ENCODE measurements around the gene SPINT3. TPM values are rescaled to one million over a fixed set of nuclear protein-coding genes. Genes with fewer than 3 reads are reported as not detected.
A peak's percentile ranks its signal among the peaks of the same experiment; 100 is the strongest.
"Not testable (repeated sequence)": the region's sequence is repeated elsewhere in the genome, so short reads cannot be mapped to it uniquely, and the experiment has no call there.

The SPINT3 gene
- total and polyA plus RNA-seq, 3 experiments from 2014 or later: not detected

DNA sequence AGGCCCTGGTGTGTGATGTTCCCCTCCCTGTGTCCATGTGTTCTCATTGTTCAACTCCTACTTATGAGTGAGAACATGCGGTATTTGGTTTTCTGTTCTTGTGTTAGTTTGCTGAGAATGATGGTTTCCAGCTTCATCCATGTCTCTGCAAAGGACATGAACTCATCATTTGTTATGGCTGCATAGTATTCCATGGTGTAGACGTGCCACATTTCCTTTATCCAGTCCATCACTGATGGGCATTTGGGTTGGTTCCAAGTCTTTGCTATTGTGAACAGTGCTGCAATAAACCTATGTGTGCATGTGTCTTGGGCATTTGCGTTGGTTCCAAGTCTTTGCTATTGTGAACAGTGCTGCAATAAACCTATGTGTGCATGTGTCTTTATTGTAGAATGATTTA, 43.1 kb downstream of the SPINT3 start:
- H3K27ac ChIP-seq (ENCODE audit: low read depth, low read length); DNase-seq; CTCF ChIA-PET; H3K36me3 ChIP-seq (ENCODE audit: insufficient read depth, low read length); H3K4me3 Mint-ChIP-seq; POLR2A ChIA-PET; H3K4me3 ChIP-seq (ENCODE audit: low read length); H3K9me3 ChIP-seq (ENCODE audit: low read length); H3K27ac Mint-ChIP-seq; H3K36me3 Mint-ChIP-seq; H3K9me3 Mint-ChIP-seq: not testable (repeated sequence)
- Mint-ChIP-seq H3K27me3 (peaks cover 36 to 61% of the 10 kb centered on the region in 2 donors), H3K4me1 (peaks cover 5 to 13% (median 8%) of the 10 kb centered on the region in 3 donors)
- Histone ChIP-seq H3K4me1 (ENCODE audit: insufficient read depth, low read length) (peaks cover 12% of the 10 kb centered on the region), H3K27me3 (ENCODE audit: insufficient read depth, low read length, poor library complexity, severe bottlenecking) (peaks cover 25% of the 10 kb centered on the region)

DNA sequence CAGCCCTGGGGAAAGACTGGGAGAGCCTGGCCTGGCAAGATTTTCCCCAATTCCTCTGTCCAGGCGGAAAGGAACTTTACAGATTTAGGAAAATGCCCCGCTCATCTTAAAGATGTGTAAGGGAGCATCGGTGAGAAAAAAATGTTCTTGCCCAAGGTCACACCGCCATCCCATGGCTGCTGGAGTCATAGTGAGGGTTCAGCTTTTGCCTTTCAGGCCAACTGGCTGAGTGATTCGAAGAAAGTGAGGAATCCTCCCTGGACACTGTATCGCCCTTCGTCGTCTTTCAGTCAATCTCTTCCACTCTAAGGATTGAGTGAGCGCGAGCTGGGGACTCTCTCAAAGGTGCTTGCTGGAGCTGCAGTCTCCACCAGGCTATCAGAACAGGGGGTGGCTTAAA, 44.5 kb downstream of the SPINT3 start:
- Histone ChIP-seq H3K36me3 (ENCODE audit: insufficient read depth, low read length) (no peaks in the 10 kb centered on the region), H3K9me3 (ENCODE audit: low read length) (no peaks in the 10 kb centered on the region), H3K27me3 (ENCODE audit: insufficient read depth, low read length, poor library complexity, severe bottlenecking) (peaks cover 25% of the 10 kb centered on the region), H3K27ac (ENCODE audit: low read depth, low read length) (no peak overlapping the region), H3K4me3 (ENCODE audit: low read length) (no peak overlapping the region), H3K4me1 (ENCODE audit: insufficient read depth, low read length) (peaks cover 12% of the 10 kb centered on the region)
- Mint-ChIP-seq H3K4me3 (peak overlapping the region in 6 of 7 donors; percentile 41 to 57 (median 50)), H3K27ac (peak overlapping the region in 1 of 8 donors; percentile 17), H3K27me3 (peaks cover 38 to 72% of the 10 kb centered on the region in 2 donors), H3K4me1 (peaks cover 5 to 13% (median 8%) of the 10 kb centered on the region in 3 donors), H3K9me3 (no peaks in the 10 kb centered on the region), H3K36me3 (no peaks in the 10 kb centered on the region)
- ChIA-PET POLR2A (no interaction called here), CTCF (interaction anchor here (0.9 kb wide), 1 partner anchor 108 kb away, joined by 3 read pairs; the partner anchor contains the start of gene SYS1)
- no peak for DNase-seq

DNA sequence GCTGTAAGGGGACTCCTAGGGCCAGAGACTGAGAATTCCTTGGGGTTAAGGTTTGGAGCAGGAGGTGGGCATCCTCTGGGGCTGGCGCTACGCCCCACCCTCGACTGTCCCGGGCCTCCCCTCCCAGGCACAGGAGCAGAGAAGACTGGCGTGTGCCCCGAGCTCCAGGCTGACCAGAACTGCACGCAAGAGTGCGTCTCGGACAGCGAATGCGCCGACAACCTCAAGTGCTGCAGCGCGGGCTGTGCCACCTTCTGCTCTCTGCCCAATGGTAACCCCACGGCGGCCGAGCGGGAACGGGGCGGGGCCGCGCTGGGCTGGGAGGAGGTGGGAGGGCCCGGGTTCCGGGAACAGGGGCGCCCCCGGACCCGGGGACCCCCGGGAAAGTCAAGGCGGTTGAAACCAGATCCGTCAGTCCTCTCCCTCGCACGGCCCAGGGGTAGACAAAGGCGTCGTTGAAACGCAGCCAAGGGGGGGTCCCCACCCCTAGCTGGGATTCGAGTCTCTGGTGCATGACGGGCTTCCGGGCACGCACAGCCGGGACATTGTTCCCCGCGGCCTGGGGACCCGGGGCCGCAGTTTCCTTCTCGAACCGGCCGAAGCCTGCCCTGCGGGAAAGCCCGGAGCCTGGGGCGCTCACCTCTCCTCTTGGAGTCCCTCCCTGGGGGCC, 45.0 kb downstream of the SPINT3 start:
- H3K27ac Mint-ChIP-seq: no peak overlapping the region
- Histone ChIP-seq H3K36me3 (ENCODE audit: insufficient read depth, low read length) (no peaks in the 10 kb centered on the region), H3K4me1 (ENCODE audit: insufficient read depth, low read length) (peaks cover 12% of the 10 kb centered on the region), H3K9me3 (ENCODE audit: low read length) (no peaks in the 10 kb centered on the region), H3K4me3 (ENCODE audit: low read length) (no peak overlapping the region), H3K27me3 (ENCODE audit: insufficient read depth, low read length, poor library complexity, severe bottlenecking) (peaks cover 25% of the 10 kb centered on the region), H3K27ac (ENCODE audit: low read depth, low read length) (no peak overlapping the region)
- peaks cover 5 to 13% (median 8%) of the 10 kb centered on the region in 3 donors for H3K4me1 Mint-ChIP-seq
- DNase-seq: no peak
- ChIA-PET CTCF (interaction anchor here (0.9 to 1.0 kb wide), 2 partner anchors 10 to 108 kb away, joined by 3 to 4 read pairs; partner anchors contain the start of gene SYS1), POLR2A (no interaction called here)
- peaks cover 43 to 74% of the 10 kb centered on the region in 2 donors for H3K27me3 Mint-ChIP-seq
- no peaks in the 10 kb centered on the region for H3K9me3 Mint-ChIP-seq
- H3K36me3 Mint-ChIP-seq: no peaks in the 10 kb centered on the region
- H3K4me3 Mint-ChIP-seq: peak overlapping the region in 6 of 7 donors; percentile 53 to 82 (median 57)

DNA sequence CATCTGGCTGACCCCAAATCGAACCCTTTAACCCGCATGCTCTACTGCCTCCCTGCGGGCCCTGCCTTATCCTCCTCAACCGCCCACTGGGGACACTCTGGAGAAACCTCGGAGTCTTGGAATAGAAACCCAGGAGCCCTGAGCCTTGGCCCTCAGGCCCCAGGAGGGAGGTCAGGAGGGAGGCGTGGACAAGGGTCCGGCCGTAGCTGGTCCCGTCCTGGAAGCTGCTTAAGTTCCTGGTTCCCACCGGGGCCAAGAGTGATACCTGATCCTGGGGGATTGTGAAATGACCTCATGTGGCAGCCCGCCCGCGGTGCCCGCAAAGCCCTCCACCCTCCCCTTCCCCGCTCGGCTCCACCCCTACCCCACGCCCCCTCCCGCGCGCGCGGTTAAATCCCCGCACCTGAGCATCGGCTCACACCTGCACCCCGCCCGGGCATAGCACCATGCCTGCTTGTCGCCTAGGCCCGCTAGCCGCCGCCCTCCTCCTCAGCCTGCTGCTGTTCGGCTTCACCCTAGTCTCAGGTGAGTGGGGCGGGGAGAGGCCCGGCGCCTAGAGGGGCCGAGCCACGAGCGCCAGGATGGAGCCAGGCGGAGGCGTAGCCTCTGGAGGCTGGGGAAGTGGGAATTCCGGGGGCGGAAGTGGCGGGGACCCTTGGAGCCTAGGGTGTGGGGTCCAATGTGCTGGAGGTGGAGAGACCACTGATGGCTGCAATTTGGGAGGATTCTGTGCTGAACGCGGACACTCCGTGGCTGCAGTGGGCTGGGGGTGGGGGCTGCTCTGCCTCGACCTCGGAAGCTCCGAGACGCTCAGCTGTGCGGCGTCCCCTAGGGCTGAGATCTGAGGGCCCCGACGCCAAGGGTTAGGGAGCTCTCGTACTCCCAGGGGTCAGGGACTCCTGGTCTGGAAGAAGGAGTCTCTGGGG, 45.8 kb downstream of the SPINT3 start, which contains the start of gene WFDC2:
WFDC2 (plus strand) TSS at position 418 of the 926 bp plus-strand sequence; CDS start at position 447, 29 bp downstream.
- DNase-seq: no peak
- Mint-ChIP-seq H3K9me3 (no peaks in the 10 kb centered on the region), H3K36me3 (no peaks in the 10 kb centered on the region), H3K27ac (peak within 1 kb of the TSS in 1 of 8 donors; percentile 47), H3K4me1 (peaks cover 5 to 13% (median 8%) of the 10 kb centered on the region in 3 donors), H3K4me3 (peak within 1 kb of the TSS in 6 of 7 donors; percentile 53 to 82 (median 57)), H3K27me3 (peaks cover 43 to 76% of the 10 kb centered on the region in 2 donors)
- H3K4me1 ChIP-seq (ENCODE audit: insufficient read depth, low read length): peaks cover 12% of the 10 kb centered on the region
- H3K4me3 ChIP-seq (ENCODE audit: low read length): no peak within 1 kb of the TSS
- H3K27me3 ChIP-seq (ENCODE audit: insufficient read depth, low read length, poor library complexity, severe bottlenecking): peaks cover 25% of the 10 kb centered on the region
- CTCF ChIA-PET: interaction anchor here (1.0 kb wide), 1 partner anchor 10 kb away, joined by 4 read pairs; no protein-coding TSS in a partner anchor
- no peak within 1 kb of the TSS for H3K27ac ChIP-seq (ENCODE audit: low read depth, low read length)
- H3K36me3 ChIP-seq (ENCODE audit: insufficient read depth, low read length): no peaks in the 10 kb centered on the region
- POLR2A ChIA-PET: no interaction called here
- H3K9me3 ChIP-seq (ENCODE audit: low read length): no peaks in the 10 kb centered on the region

DNA sequence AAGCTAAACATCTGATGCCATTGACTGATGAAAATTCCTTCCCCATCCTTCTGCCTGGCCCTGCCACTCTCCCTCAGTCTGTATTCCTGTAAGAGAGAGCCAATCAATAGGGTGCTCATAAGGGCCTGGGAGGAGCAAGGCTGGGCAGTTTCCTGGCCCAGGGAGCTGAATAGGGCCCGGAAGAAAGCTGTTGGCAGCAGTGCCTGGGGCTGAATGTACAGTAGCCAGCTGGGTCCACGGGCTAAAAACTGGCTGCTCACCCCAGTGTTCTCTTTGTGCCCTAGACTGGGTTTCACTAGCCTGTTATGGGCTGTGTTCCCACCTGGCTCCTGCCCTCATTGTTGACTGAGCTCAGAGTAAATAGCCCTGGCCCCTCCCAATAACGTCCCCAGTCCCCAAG, 47.6 kb downstream of the SPINT3 start:
- H3K36me3 Mint-ChIP-seq: no peaks in the 10 kb centered on the region
- no peak for DNase-seq
- H3K27ac Mint-ChIP-seq: no peak overlapping the region
- ChIA-PET CTCF (no interaction called here), POLR2A (no interaction called here)
- H3K36me3 ChIP-seq (ENCODE audit: insufficient read depth, low read length): no peaks in the 10 kb centered on the region
- peaks cover 32% of the 10 kb centered on the region for H3K27me3 ChIP-seq (ENCODE audit: insufficient read depth, low read length, poor library complexity, severe bottlenecking)
- H3K9me3 Mint-ChIP-seq: no peaks in the 10 kb centered on the region
- H3K4me1 ChIP-seq (ENCODE audit: insufficient read depth, low read length): peaks cover 12% of the 10 kb centered on the region
- H3K4me3 Mint-ChIP-seq: no peak overlapping the region
- no peak overlapping the region for H3K27ac ChIP-seq (ENCODE audit: low read depth, low read length)
- no peak overlapping the region for H3K4me3 ChIP-seq (ENCODE audit: low read length)
- H3K4me1 Mint-ChIP-seq: peaks cover 5 to 13% (median 8%) of the 10 kb centered on the region in 3 donors
- peaks cover 35 to 63% of the 10 kb centered on the region in 2 donors for H3K27me3 Mint-ChIP-seq
- H3K9me3 ChIP-seq (ENCODE audit: low read length): no peaks in the 10 kb centered on the region

GRCh38 chr20:45467172-45467571, 48.2 kb downstream of the SPINT3 start:
- POLR2A ChIA-PET: no interaction called here
- H3K4me1 Mint-ChIP-seq: peaks cover 5 to 13% (median 8%) of the 10 kb centered on the region in 3 donors
- CTCF ChIA-PET: no interaction called here

GRCh38 chr20:45465491-45466266, 49.7 kb downstream of the SPINT3 start:
- Mint-ChIP-seq H3K27me3 (peaks cover 32 to 52% of the 10 kb centered on the region in 2 donors), H3K4me3 (no peak overlapping the region), H3K27ac (no peak overlapping the region), H3K36me3 (peaks cover 0 to 1% (median 0%) of the 10 kb centered on the region in 3 donors), H3K4me1 (peaks cover 5 to 8% (median 5%) of the 10 kb centered on the region in 3 donors), H3K9me3 (no peaks in the 10 kb centered on the region)
- Histone ChIP-seq H3K4me1 (ENCODE audit: insufficient read depth, low read length) (peaks cover 8% of the 10 kb centered on the region), H3K4me3 (ENCODE audit: low read length) (no peak overlapping the region), H3K9me3 (ENCODE audit: low read length) (no peaks in the 10 kb centered on the region), H3K27me3 (ENCODE audit: insufficient read depth, low read length, poor library complexity, severe bottlenecking) (peaks cover 21% of the 10 kb centered on the region), H3K27ac (ENCODE audit: low read depth, low read length) (no peak overlapping the region), H3K36me3 (ENCODE audit: insufficient read depth, low read length) (no peaks in the 10 kb centered on the region)
- POLR2A ChIA-PET: no interaction called here
- DNase-seq: no peak
- CTCF ChIA-PET: interaction anchor here (0.8 to 1.2 kb wide), 2 partner anchors 16 to 103 kb away, joined by 3 to 4 read pairs; partner anchors contain the start of gene SYS1

More at GRCh38 chr20:45467172-45467571, 48.2 kb downstream of the SPINT3 start:
- Histone ChIP-seq H3K27me3 (ENCODE audit: insufficient read depth, low read length, poor library complexity, severe bottlenecking) (peaks cover 32% of the 10 kb centered on the region), H3K9me3 (ENCODE audit: low read length) (no peaks in the 10 kb centered on the region), H3K4me1 (ENCODE audit: insufficient read depth, low read length) (peaks cover 12% of the 10 kb centered on the region), H3K36me3 (ENCODE audit: insufficient read depth, low read length) (no peaks in the 10 kb centered on the region), H3K4me3 (ENCODE audit: low read length) (no peak overlapping the region), H3K27ac (ENCODE audit: low read depth, low read length) (no peak overlapping the region)
- no peaks in the 10 kb centered on the region for H3K9me3 Mint-ChIP-seq
- no peak overlapping the region for H3K27ac Mint-ChIP-seq
- DNase-seq: no peak
- no peaks in the 10 kb centered on the region for H3K36me3 Mint-ChIP-seq
- H3K27me3 Mint-ChIP-seq: peaks cover 35 to 60% of the 10 kb centered on the region in 2 donors
- H3K4me3 Mint-ChIP-seq: no peak overlapping the region
